ENCODE results near the gene BMPR1A. TPM values are rescaled to one million over a fixed set of nuclear protein-coding genes. Genes with fewer than 3 reads are reported as not detected.

BMPR1A gene
- total and polyA plus RNA-seq, 4 donors = 2.2 to 16.0 (median 8.9) TPM

DNA sequence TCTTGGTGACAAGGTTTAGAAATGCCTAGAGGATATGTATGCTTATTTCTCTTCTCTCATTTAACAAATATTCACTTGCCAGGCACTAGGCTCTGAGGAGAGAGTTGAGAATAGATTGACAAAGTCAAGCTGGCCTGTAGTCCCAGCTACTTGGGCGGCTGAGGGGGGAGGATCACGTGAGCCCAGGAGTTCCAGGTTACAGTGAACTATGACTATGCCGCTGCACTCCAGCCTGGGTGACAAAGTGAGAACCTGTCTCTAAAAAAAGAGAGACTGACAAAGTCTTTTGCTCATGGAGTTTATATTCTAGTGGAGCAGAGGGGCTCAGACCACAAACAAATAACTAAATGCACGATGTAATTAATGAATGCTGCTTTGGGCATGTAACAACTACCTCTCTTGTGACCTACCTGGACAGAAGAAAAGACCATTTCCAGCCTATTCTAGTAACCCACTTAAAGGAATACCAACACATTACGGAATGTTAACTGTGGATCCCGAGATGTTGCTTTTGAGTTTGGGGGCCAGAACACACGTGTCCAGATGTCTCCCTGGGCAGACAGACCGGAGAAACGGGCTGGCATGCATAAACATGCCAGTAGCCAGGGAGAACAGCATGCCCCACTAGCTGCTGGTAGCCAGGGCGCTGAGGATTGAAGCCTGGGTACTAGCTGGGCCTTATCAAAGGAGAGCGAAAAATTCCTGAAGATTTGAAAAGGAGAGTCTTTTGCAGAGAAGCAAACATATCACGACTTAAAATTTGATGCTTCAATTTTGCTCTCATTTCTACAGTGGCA, 2.6 kb upstream of the BMPR1A start:
- H3K27ac ChIP-seq (ENCODE audit: low read depth in 1 of 2, low read length in 2 of 2) = no peak overlapping the region
- H3K4me1 ChIP-seq (ENCODE audit: control insufficient read depth in 4 of 4, insufficient read depth in 4 of 4, low read length in 3 of 4) = peaks cover 2 to 13% (median 9%) of the 10 kb centered on the region in 4 donors
- H3K9me3 ChIP-seq (ENCODE audit: control insufficient read depth in 4 of 4, low read length in 3 of 4) = no peaks in the 10 kb centered on the region
- no peak overlapping the region for H3K4me3 ChIP-seq (ENCODE audit: low read depth in 1 of 3, low read length in 3 of 3)
- H3K9ac ChIP-seq (ENCODE audit: low read depth in 1 of 2, low read length in 2 of 2) = no peak overlapping the region
- H3K36me3 ChIP-seq (ENCODE audit: control insufficient read depth in 4 of 4, insufficient read depth in 3 of 4, low read depth in 1 of 4, low read length in 3 of 4) = no peaks in the 10 kb centered on the region
- H3K27me3 ChIP-seq (ENCODE audit: control insufficient read depth in 4 of 4, insufficient read depth in 4 of 4, low read length in 3 of 4) = peaks cover 0 to 3% (median 1%) of the 10 kb centered on the region in 4 donors
- no peak for TF ChIP-seq SP1 (IDR thresholded peaks at IDR 0.05)
- no peak for TF ChIP-seq HNF4G (IDR thresholded peaks at IDR 0.05)
- TF ChIP-seq, protein P1, sequence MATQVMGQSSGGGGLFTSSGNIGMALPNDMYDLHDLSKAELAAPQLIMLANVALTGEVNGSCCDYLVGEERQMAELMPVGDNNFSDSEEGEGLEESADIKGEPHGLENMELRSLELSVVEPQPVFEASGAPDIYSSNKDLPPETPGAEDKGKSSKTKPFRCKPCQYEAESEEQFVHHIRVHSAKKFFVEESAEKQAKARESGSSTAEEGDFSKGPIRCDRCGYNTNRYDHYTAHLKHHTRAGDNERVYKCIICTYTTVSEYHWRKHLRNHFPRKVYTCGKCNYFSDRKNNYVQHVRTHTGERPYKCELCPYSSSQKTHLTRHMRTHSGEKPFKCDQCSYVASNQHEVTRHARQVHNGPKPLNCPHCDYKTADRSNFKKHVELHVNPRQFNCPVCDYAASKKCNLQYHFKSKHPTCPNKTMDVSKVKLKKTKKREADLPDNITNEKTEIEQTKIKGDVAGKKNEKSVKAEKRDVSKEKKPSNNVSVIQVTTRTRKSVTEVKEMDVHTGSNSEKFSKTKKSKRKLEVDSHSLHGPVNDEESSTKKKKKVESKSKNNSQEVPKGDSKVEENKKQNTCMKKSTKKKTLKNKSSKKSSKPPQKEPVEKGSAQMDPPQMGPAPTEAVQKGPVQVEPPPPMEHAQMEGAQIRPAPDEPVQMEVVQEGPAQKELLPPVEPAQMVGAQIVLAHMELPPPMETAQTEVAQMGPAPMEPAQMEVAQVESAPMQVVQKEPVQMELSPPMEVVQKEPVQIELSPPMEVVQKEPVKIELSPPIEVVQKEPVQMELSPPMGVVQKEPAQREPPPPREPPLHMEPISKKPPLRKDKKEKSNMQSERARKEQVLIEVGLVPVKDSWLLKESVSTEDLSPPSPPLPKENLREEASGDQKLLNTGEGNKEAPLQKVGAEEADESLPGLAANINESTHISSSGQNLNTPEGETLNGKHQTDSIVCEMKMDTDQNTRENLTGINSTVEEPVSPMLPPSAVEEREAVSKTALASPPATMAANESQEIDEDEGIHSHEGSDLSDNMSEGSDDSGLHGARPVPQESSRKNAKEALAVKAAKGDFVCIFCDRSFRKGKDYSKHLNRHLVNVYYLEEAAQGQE (IDR thresholded peaks at IDR 0.05) = no peak
- TF ChIP-seq TAF1 (conservative IDR thresholded peaks at IDR 0.05) = no peak
- TF ChIP-seq YY1 (IDR thresholded peaks at IDR 0.05) = no peak
- TF ChIP-seq, protein P2, sequence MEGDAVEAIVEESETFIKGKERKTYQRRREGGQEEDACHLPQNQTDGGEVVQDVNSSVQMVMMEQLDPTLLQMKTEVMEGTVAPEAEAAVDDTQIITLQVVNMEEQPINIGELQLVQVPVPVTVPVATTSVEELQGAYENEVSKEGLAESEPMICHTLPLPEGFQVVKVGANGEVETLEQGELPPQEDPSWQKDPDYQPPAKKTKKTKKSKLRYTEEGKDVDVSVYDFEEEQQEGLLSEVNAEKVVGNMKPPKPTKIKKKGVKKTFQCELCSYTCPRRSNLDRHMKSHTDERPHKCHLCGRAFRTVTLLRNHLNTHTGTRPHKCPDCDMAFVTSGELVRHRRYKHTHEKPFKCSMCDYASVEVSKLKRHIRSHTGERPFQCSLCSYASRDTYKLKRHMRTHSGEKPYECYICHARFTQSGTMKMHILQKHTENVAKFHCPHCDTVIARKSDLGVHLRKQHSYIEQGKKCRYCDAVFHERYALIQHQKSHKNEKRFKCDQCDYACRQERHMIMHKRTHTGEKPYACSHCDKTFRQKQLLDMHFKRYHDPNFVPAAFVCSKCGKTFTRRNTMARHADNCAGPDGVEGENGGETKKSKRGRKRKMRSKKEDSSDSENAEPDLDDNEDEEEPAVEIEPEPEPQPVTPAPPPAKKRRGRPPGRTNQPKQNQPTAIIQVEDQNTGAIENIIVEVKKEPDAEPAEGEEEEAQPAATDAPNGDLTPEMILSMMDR (IDR thresholded peaks at IDR 0.05; ENCODE audit: low read depth, low read length, missing input control) = no peak
- TF ChIP-seq, protein P3, sequence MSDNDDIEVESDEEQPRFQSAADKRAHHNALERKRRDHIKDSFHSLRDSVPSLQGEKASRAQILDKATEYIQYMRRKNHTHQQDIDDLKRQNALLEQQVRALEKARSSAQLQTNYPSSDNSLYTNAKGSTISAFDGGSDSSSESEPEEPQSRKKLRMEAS (IDR thresholded peaks at IDR 0.05) = no peak
- no peak for TF ChIP-seq JUND (IDR thresholded peaks at IDR 0.05)
- no peak for TF ChIP-seq NR2F2 (IDR thresholded peaks at IDR 0.05)
- no peak for TF ChIP-seq FOXA1 (IDR thresholded peaks at IDR 0.05)
- TF ChIP-seq HNF4A (conservative IDR thresholded peaks at IDR 0.05) = no peak
- TF ChIP-seq EGR1 (IDR thresholded peaks at IDR 0.05; ENCODE audit: low read depth in 2 of 2) = no peak
- TF ChIP-seq, protein P4, sequence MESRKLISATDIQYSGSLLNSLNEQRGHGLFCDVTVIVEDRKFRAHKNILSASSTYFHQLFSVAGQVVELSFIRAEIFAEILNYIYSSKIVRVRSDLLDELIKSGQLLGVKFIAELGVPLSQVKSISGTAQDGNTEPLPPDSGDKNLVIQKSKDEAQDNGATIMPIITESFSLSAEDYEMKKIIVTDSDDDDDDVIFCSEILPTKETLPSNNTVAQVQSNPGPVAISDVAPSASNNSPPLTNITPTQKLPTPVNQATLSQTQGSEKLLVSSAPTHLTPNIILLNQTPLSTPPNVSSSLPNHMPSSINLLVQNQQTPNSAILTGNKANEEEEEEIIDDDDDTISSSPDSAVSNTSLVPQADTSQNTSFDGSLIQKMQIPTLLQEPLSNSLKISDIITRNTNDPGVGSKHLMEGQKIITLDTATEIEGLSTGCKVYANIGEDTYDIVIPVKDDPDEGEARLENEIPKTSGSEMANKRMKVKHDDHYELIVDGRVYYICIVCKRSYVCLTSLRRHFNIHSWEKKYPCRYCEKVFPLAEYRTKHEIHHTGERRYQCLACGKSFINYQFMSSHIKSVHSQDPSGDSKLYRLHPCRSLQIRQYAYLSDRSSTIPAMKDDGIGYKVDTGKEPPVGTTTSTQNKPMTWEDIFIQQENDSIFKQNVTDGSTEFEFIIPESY (IDR thresholded peaks at IDR 0.05) = no peak
- TF ChIP-seq, protein P5, sequence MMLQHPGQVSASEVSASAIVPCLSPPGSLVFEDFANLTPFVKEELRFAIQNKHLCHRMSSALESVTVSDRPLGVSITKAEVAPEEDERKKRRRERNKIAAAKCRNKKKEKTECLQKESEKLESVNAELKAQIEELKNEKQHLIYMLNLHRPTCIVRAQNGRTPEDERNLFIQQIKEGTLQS (IDR thresholded peaks at IDR 0.05) = no peak
- 94% methylated on average over 12 of the region's 12 CpGs for WGBS
- no peak for DNase-seq (ENCODE audit: low spot score)

DNA sequence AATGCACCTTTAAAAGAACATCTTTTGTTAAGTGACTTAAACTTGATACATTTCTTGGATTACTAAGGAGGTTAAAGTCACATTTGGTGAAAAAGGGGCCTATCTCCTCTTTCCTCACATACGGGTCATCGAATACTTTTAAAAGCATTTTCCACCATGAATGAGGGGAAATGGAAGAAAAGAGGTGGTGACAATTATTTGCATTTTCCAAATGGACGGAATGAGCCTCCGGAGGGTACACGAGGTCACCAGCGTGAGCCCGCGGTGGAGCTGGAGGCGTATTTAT, 1.0 kb upstream of the BMPR1A start:
- Histone ChIP-seq H3K4me1 (ENCODE audit: control insufficient read depth in 4 of 4, insufficient read depth in 4 of 4, low read length in 3 of 4) (peaks cover 2 to 17% (median 13%) of the 10 kb centered on the region in 4 donors), H3K9ac (ENCODE audit: low read depth in 1 of 2, low read length in 2 of 2) (peak overlapping the region; percentile 23 to 80)
- TF ChIP-seq NR2F2 (IDR thresholded peaks at IDR 0.05) = no peak
- TF ChIP-seq, protein P4 (IDR thresholded peaks at IDR 0.05) = peak; percentile 12
- no peak for TF ChIP-seq HNF4A (conservative IDR thresholded peaks at IDR 0.05)
- peak in 1 of 2 donors; percentile 57 for TF ChIP-seq RXRA (IDR thresholded peaks at IDR 0.05)
- TF ChIP-seq, protein P3 (IDR thresholded peaks at IDR 0.05) = peak; percentile 37

More for the DNA sequence above, 1.0 kb upstream of the BMPR1A start:
- H3K36me3 ChIP-seq (ENCODE audit: control insufficient read depth in 4 of 4, insufficient read depth in 3 of 4, low read depth in 1 of 4, low read length in 3 of 4) = no peaks in the 10 kb centered on the region
- 8% methylated on average over 9 of the region's 9 CpGs for WGBS
- H3K4me3 ChIP-seq (ENCODE audit: low read depth in 1 of 3, low read length in 3 of 3) = peak overlapping the region; percentile 59 to 91 (median 81)
- H3K27me3 ChIP-seq (ENCODE audit: control insufficient read depth in 4 of 4, insufficient read depth in 4 of 4, low read length in 3 of 4) = peaks cover 0 to 3% (median 1%) of the 10 kb centered on the region in 4 donors
- peak overlapping the region; percentile 89 to 95 for H3K27ac ChIP-seq (ENCODE audit: low read depth in 1 of 2, low read length in 2 of 2)
- H3K9me3 ChIP-seq (ENCODE audit: control insufficient read depth in 4 of 4, low read length in 3 of 4) = no peaks in the 10 kb centered on the region
- no peak for DNase-seq (ENCODE audit: low spot score)
